Measurements from ENCODE around the gene RALB. TPM values are rescaled to one million over a fixed set of nuclear protein-coding genes. Genes with fewer than 3 reads are reported as not detected.

The RALB gene
- total RNA-seq, 6 experiments from 2014 or later = 60.1 to 72.5 (median 69.2) TPM

GRCh38 chr2:120237491-120237902, 15.2 kb upstream of the RALB start:
- Mint-ChIP-seq H3K4me3 (no peak overlapping the region; the same call in 1 of the 2 replicates), H3K27ac (peak overlapping the region; percentile 79), H3K9me3 (no peaks in the 10 kb centered on the region), H3K4me1 (ENCODE audit: low read depth) (peaks cover 41% of the 10 kb centered on the region), H3K27me3 (ENCODE audit: insufficient read depth) (no peaks in the 10 kb centered on the region), H3K36me3 (ENCODE audit: low read depth) (no peaks in the 10 kb centered on the region; the same call in 1 of the 2 replicates)
- no peak for TF ChIP-seq CTCF (IDR thresholded peaks at IDR 0.05)
- DNase-seq = peak; percentile 83

DNA sequence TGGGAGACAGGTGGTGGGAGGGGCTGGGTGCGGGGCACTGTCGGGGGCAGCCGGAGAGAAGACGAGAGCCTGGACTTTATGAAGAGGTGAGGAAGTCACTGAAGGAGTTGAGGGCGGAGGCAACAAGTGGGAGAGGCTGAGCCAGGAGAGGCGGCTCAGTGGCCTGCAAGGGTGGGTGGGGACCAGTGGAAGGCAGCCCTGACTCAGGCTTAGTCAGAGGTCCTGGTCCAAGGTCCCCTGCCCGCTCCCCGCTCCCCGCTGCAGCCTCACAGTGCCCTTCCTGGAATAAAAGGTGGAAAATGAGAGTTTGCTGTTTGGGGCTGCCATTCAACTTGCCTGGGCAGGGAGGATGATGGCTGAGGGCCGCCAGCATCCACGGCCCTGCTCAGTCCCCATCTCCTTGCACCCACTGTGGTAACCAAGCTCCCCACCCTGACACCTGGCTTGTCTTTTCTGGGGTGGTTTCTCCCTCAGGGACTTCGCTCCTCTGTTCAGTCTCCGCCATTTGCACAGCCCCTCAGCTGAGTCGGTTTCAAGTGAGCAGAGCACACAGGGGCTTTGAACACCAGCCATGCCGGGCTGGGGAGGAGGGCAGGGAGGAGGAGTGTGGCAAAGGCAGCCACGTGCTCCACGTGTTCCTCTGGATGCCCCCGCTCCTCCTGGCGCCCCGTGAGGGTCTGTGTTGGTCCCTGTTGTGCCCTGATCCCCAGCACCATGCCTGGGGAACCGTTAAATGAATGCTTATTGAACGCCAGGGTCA, 13.7 kb upstream of the RALB start:
- Mint-ChIP-seq H3K4me3 (peak overlapping the region; percentile 73), H3K27ac (peak overlapping the region; percentile 79), H3K36me3 (ENCODE audit: low read depth) (no peaks in the 10 kb centered on the region; the same call in 1 of the 2 replicates), H3K4me1 (ENCODE audit: low read depth) (peaks cover 54% of the 10 kb centered on the region), H3K9me3 (no peaks in the 10 kb centered on the region), H3K27me3 (ENCODE audit: insufficient read depth) (no peaks in the 10 kb centered on the region)
- no peak for TF ChIP-seq CTCF (IDR thresholded peaks at IDR 0.05)
- peak; percentile 83 for DNase-seq

GRCh38 chr2:120239488-120240287, 13.0 kb upstream of the RALB start:
- Mint-ChIP-seq H3K4me1 (ENCODE audit: low read depth) (peaks cover 58% of the 10 kb centered on the region), H3K4me3 (peak overlapping the region; percentile 62), H3K9me3 (no peaks in the 10 kb centered on the region), H3K27ac (peak overlapping the region; percentile 79), H3K36me3 (ENCODE audit: low read depth) (no peaks in the 10 kb centered on the region; the same call in 1 of the 2 replicates), H3K27me3 (ENCODE audit: insufficient read depth) (no peaks in the 10 kb centered on the region)
- no peak for TF ChIP-seq CTCF (IDR thresholded peaks at IDR 0.05)
- DNase-seq = peak; percentile 82

GRCh38 chr2:120240901-120241429, 11.7 kb upstream of the RALB start:
- Mint-ChIP-seq H3K4me3 (no peak overlapping the region), H3K9me3 (no peaks in the 10 kb centered on the region), H3K4me1 (ENCODE audit: low read depth) (peaks cover 71% of the 10 kb centered on the region), H3K36me3 (ENCODE audit: low read depth) (no peaks in the 10 kb centered on the region; the same call in 1 of the 2 replicates), H3K27me3 (ENCODE audit: insufficient read depth) (no peaks in the 10 kb centered on the region), H3K27ac (peak overlapping the region; percentile 8; the same call in 1 of the 2 replicates)
- TF ChIP-seq CTCF (IDR thresholded peaks at IDR 0.05) = no peak
- no peak for DNase-seq

GRCh38 chr2:120241684-120242083, 11.0 kb upstream of the RALB start:
- DNase-seq = no peak
- H3K27ac Mint-ChIP-seq = no peak overlapping the region; the same call in 1 of the 2 replicates
- no peaks in the 10 kb centered on the region; the same call in 1 of the 2 replicates for H3K36me3 Mint-ChIP-seq (ENCODE audit: low read depth)
- no peak overlapping the region for H3K4me3 Mint-ChIP-seq
- H3K4me1 Mint-ChIP-seq (ENCODE audit: low read depth) = peaks cover 77% of the 10 kb centered on the region
- no peaks in the 10 kb centered on the region for H3K9me3 Mint-ChIP-seq
- TF ChIP-seq CTCF (IDR thresholded peaks at IDR 0.05) = no peak
- peaks cover 2% of the 10 kb centered on the region; the same call in 1 of the 2 replicates for H3K27me3 Mint-ChIP-seq (ENCODE audit: insufficient read depth)

Measured in HFFc6 (cell line).